ENCODE data around the gene DOCK2. TPM values are rescaled to one million over a fixed set of nuclear protein-coding genes. Genes with fewer than 3 reads are reported as not detected.
A peak's percentile ranks its signal among the peaks of the same experiment; 100 is the strongest.
"Not testable (repeated sequence)": the region's sequence is repeated elsewhere in the genome, so short reads cannot be mapped to it uniquely, and the experiment has no call there.

DOCK2 gene
- total and polyA plus RNA-seq, 2 donors (not counting 1 experiment from before 2014, with no cell fraction given): 1.1 to 8.9 TPM

DNA sequence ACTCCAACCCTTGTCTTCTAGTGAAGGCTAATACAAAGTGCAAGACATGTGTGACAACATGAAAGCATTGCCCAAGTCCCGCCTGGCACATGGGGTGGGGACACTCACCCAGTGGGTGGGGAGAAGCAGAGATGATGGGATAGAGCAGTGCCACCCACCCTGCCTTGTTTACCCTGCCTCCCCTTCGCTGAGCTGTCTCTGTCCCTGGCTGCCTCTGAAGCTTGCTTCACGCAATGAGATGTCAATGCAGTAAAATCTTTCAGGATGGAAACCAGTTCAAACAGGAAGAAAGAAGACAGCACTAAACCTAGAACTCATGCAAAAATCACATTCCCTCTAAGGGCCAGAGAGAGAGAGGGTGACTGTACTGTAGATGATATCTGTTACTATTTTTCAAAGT is 195.2 kb downstream of the DOCK2 start:
- H3K4me2 ChIP-seq (ENCODE audit: extremely low read depth, insufficient read depth, low read length): no peak overlapping the region
- no peaks in the 10 kb centered on the region for H3K4me1 ChIP-seq (ENCODE audit: control insufficient read depth, extremely low read depth, insufficient read depth, low read length)
- no peaks in the 10 kb centered on the region for H3K79me2 ChIP-seq (ENCODE audit: control insufficient read depth, insufficient read depth, low read length)
- no peak for TF ChIP-seq CTCF (conservative IDR thresholded peaks at IDR 0.05 in 1 of 2, IDR thresholded peaks at IDR 0.05 in 1 of 2; ENCODE audit: low read depth in 1 of 2, low read length in 2 of 2)
- H3K4me3 ChIP-seq (replicated peaks in 1 of 4; ENCODE audit: control extremely low read depth in 1 of 4, insufficient read depth in 1 of 4, low read depth in 3 of 4, low read length in 4 of 4): no peak overlapping the region
- no peak overlapping the region for H2AFZ ChIP-seq (ENCODE audit: low read length)
- H3K9ac ChIP-seq (ENCODE audit: insufficient read depth, low read length): no peak overlapping the region
- H3K36me3 ChIP-seq (ENCODE audit: control insufficient read depth, insufficient read depth, low read length): no peaks in the 10 kb centered on the region
- H4K20me1 ChIP-seq (ENCODE audit: control insufficient read depth, extremely low read depth, insufficient read depth, low read length): no peaks in the 10 kb centered on the region
- H3K9me3 ChIP-seq (ENCODE audit: control insufficient read depth, insufficient read depth, low read depth, low read length): no peaks in the 10 kb centered on the region
- no peak for DNase-seq (ENCODE audit: low read depth in 2 of 2)
- no peak overlapping the region for H3K27ac ChIP-seq (ENCODE audit: insufficient read depth, low read length)
- no peaks in the 10 kb centered on the region for H3K27me3 ChIP-seq (ENCODE audit: control insufficient read depth, insufficient read depth, low read length)

GRCh38 chr5:169832845-169833244 is 195.8 kb downstream of the DOCK2 start:
- Histone ChIP-seq H3K4me2 (ENCODE audit: extremely low read depth, insufficient read depth, low read length) (no peak overlapping the region), H3K9me3 (ENCODE audit: control insufficient read depth, insufficient read depth, low read depth, low read length) (no peaks in the 10 kb centered on the region), H2AFZ (ENCODE audit: low read length) (no peak overlapping the region), H3K79me2 (ENCODE audit: control insufficient read depth, insufficient read depth, low read length) (no peaks in the 10 kb centered on the region), H3K4me3 (replicated peaks in 1 of 4; ENCODE audit: control extremely low read depth in 1 of 4, insufficient read depth in 1 of 4, low read depth in 3 of 4, low read length in 4 of 4) (no peak overlapping the region), H3K4me1 (ENCODE audit: control insufficient read depth, extremely low read depth, insufficient read depth, low read length) (no peaks in the 10 kb centered on the region), H3K9ac (ENCODE audit: insufficient read depth, low read length) (no peak overlapping the region), H3K27me3 (ENCODE audit: control insufficient read depth, insufficient read depth, low read length) (no peaks in the 10 kb centered on the region), H3K36me3 (ENCODE audit: control insufficient read depth, insufficient read depth, low read length) (no peaks in the 10 kb centered on the region), H4K20me1 (ENCODE audit: control insufficient read depth, extremely low read depth, insufficient read depth, low read length) (no peaks in the 10 kb centered on the region), H3K27ac (ENCODE audit: insufficient read depth, low read length) (no peak overlapping the region)
- no peak for DNase-seq (ENCODE audit: low read depth in 2 of 2)
- TF ChIP-seq EZH2 (IDR thresholded peaks at IDR 0.05; ENCODE audit: low read length, missing control alignments): no peak
- no peak for TF ChIP-seq CTCF (conservative IDR thresholded peaks at IDR 0.05 in 1 of 2, IDR thresholded peaks at IDR 0.05 in 1 of 2; ENCODE audit: low read depth in 1 of 2, low read length in 2 of 2)

GRCh38 chr5:169833681-169834292 is 196.7 kb downstream of the DOCK2 start:
- not testable (repeated sequence) for H3K4me2 ChIP-seq (ENCODE audit: extremely low read depth, insufficient read depth, low read length); H3K4me3 ChIP-seq (replicated peaks in 1 of 4; ENCODE audit: control extremely low read depth in 1 of 4, insufficient read depth in 1 of 4, low read depth in 3 of 4, low read length in 4 of 4); H3K79me2 ChIP-seq (ENCODE audit: control insufficient read depth, insufficient read depth, low read length); H3K36me3 ChIP-seq (ENCODE audit: control insufficient read depth, insufficient read depth, low read length); H4K20me1 ChIP-seq (ENCODE audit: control insufficient read depth, extremely low read depth, insufficient read depth, low read length); H2AFZ ChIP-seq (ENCODE audit: low read length); H3K27ac ChIP-seq (ENCODE audit: insufficient read depth, low read length); H3K9ac ChIP-seq (ENCODE audit: insufficient read depth, low read length); H3K27me3 ChIP-seq (ENCODE audit: control insufficient read depth, insufficient read depth, low read length); H3K4me1 ChIP-seq (ENCODE audit: control insufficient read depth, extremely low read depth, insufficient read depth, low read length); H3K9me3 ChIP-seq (ENCODE audit: control insufficient read depth, insufficient read depth, low read depth, low read length)
- peak; percentile 46 to 85 for DNase-seq (ENCODE audit: low read depth in 2 of 2)

- not testable (repeated sequence) for H3K9ac ChIP-seq (ENCODE audit: insufficient read depth, low read length); H3K4me3 ChIP-seq (replicated peaks in 1 of 4; ENCODE audit: control extremely low read depth in 1 of 4, insufficient read depth in 1 of 4, low read depth in 3 of 4, low read length in 4 of 4); H4K20me1 ChIP-seq (ENCODE audit: control insufficient read depth, extremely low read depth, insufficient read depth, low read length); H2AFZ ChIP-seq (ENCODE audit: low read length); H3K27ac ChIP-seq (ENCODE audit: insufficient read depth, low read length); H3K9me3 ChIP-seq (ENCODE audit: control insufficient read depth, insufficient read depth, low read depth, low read length); H3K36me3 ChIP-seq (ENCODE audit: control insufficient read depth, insufficient read depth, low read length); H3K27me3 ChIP-seq (ENCODE audit: control insufficient read depth, insufficient read depth, low read length); H3K79me2 ChIP-seq (ENCODE audit: control insufficient read depth, insufficient read depth, low read length); H3K4me2 ChIP-seq (ENCODE audit: extremely low read depth, insufficient read depth, low read length); H3K4me1 ChIP-seq (ENCODE audit: control insufficient read depth, extremely low read depth, insufficient read depth, low read length)
- DNase-seq (ENCODE audit: low read depth in 2 of 2): peak in 1 of 2 donors; percentile 29
Measured at GRCh38 chr5:169834540-169834939, 197.5 kb downstream of the DOCK2 start.

Measured in fibroblast of lung (primary cell).